Mesendoderm (in vitro differentiated cells): ENCODE data around the gene SFXN2.
A peak's percentile ranks its signal among the peaks of the same experiment; 100 is the strongest.

Experiments
- DNase-seq: peaks from one replicate; pipeline ENCODE4 v3.0.0; 2013
- H2AK5ac ChIP-seq: 2 replicates; pipeline ENCODE4 v1.6.1; 2013; ENCODE audit warnings: low read length, inconsistent platforms
- H2BK120ac ChIP-seq: 2 replicates; pipeline ENCODE4 v1.6.1; 2013; ENCODE audit warnings: low read depth, mild to moderate bottlenecking, low read length, moderate library complexity, mixed read lengths
- H2BK15ac ChIP-seq: replicated peaks from 2 replicates; pipeline ENCODE4 v1.6.1; 2013; ENCODE audit warnings: low read depth, mild to moderate bottlenecking, moderate library complexity
- H2BK5ac ChIP-seq: 2 replicates; pipeline ENCODE4 v1.6.1; 2013; ENCODE audit warnings: low read length, inconsistent platforms
- H3K18ac ChIP-seq: 2 replicates; pipeline ENCODE4 v1.6.1; 2013; ENCODE audit warnings: mild to moderate bottlenecking, low read length, mixed read lengths
- H3K23ac ChIP-seq: one replicate; pipeline ENCODE4 v1.6.1; 2013; ENCODE audit warnings: low read length
- H3K27ac ChIP-seq: 2 replicates; pipeline ENCODE4 v1.5.1; 2013; ENCODE audit warnings: low read depth, mild to moderate bottlenecking, inconsistent platforms, low read length, moderate library complexity
- H3K27me3 ChIP-seq: 2 replicates; pipeline ENCODE4 v1.6.1; 2013; ENCODE audit warnings: low read length, control low read depth, mild to moderate bottlenecking, inconsistent platforms; ENCODE audit not compliant: insufficient read depth, poor library complexity
- H3K36me3 ChIP-seq: 2 replicates; pipeline ENCODE4 v1.6.1; 2013; ENCODE audit warnings: low read length, inconsistent platforms; ENCODE audit not compliant: control insufficient read depth, insufficient read depth
- H3K4ac ChIP-seq: one replicate; pipeline ENCODE4 v1.6.1; 2013; ENCODE audit warnings: low read depth, mild to moderate bottlenecking, low read length, moderate library complexity
- H3K4me1 ChIP-seq: 2 replicates; pipeline ENCODE4 v1.6.1; 2013; ENCODE audit warnings: low read depth, low read length, inconsistent platforms; ENCODE audit not compliant: control insufficient read depth
- H3K4me2 ChIP-seq: 2 replicates; pipeline ENCODE4 v1.6.1; 2013; ENCODE audit warnings: low read length
- H3K4me3 ChIP-seq: 2 replicates; pipeline ENCODE4 v1.5.1; 2013; ENCODE audit warnings: mild to moderate bottlenecking, low read length
- H3K56ac ChIP-seq: one replicate; pipeline ENCODE4 v1.6.1; 2013; ENCODE audit warnings: low read length
- H3K79me1 ChIP-seq: 2 replicates; pipeline ENCODE4 v1.6.1; 2013; ENCODE audit warnings: low read length, inconsistent platforms
- H3K79me2 ChIP-seq: 2 replicates; pipeline ENCODE4 v1.6.1; 2013; ENCODE audit warnings: mild to moderate bottlenecking, low read length; ENCODE audit not compliant: control insufficient read depth, insufficient read depth
- H3K9ac ChIP-seq: 2 replicates; pipeline ENCODE4 v1.6.1; 2013; ENCODE audit warnings: low read length, inconsistent platforms
- H4K5ac ChIP-seq: one replicate; pipeline ENCODE4 v1.6.1; 2013; ENCODE audit warnings: low read length
- H4K8ac ChIP-seq: one replicate; pipeline ENCODE4 v1.6.1; 2013; ENCODE audit warnings: low read depth, mild to moderate bottlenecking, control low read depth, low read length, moderate library complexity
- WGBS: extraction: QIAGEN DNeasy Blood & Tissue Kit; methylation state at CpG from one replicate; pipeline ENCODE4 v1.1.7; 2013; ENCODE audit warnings: low lambda C conversion rate, missing lambda C conversion rate; ENCODE audit not compliant: insufficient coverage; ENCODE audit errors: extremely low coverage; 5-methylcytosine and 5-hydroxymethylcytosine counted together

The SFXN2 gene

DNA sequence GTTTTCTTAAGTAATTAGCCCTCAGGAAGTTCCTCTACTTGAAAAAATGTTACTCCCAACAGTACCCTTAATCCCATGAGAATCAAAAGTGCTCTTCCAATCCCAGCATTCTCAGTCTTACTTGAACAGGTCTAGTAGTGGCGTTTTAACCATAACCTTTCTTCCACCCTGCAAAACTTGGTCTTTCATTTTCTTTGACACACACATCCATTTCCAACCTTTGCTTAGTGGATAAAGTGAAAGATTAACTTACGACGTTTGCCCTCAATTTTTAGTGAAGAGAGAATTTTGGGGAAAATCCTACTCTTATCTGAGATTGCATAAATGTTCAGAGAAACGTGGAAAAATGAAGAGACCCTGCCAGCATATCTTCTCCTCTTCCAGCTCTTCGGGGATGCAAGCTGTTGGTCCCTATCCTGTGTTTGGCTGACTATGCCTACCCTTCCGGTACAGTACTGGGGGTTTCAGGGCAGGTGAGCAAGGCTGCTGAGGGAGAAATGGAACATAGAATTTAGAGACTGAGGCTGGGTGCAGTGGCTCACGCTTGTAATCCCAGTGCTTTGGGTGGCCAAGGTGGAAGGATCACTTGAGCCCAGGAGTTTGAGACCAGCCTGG lies 48.1 kb downstream of the SFXN2 start:
- H4K8ac ChIP-seq: no peak overlapping the region
- no peak for DNase-seq
- H3K23ac ChIP-seq: no peak overlapping the region
- peaks cover 2% of the 10 kb centered on the region for H3K79me1 ChIP-seq
- no CpG with 5 or more reads among the region's 7 CpGs for WGBS
- H2AK5ac ChIP-seq: no peak overlapping the region
- H2BK15ac ChIP-seq: no peak overlapping the region
- no peak overlapping the region for H4K5ac ChIP-seq
- H3K79me2 ChIP-seq: no peaks in the 10 kb centered on the region
- H3K18ac ChIP-seq: no peak overlapping the region
- H3K27ac ChIP-seq: no peak overlapping the region
- H3K4ac ChIP-seq: no peak overlapping the region
- peak overlapping the region; percentile 12 for H3K56ac ChIP-seq
- H2BK5ac ChIP-seq: no peak overlapping the region
- no peaks in the 10 kb centered on the region for H3K36me3 ChIP-seq
- no peaks in the 10 kb centered on the region for H3K27me3 ChIP-seq
- no peaks in the 10 kb centered on the region for H3K4me1 ChIP-seq
- H3K9ac ChIP-seq: no peak overlapping the region
- no peak overlapping the region for H3K4me2 ChIP-seq
- no peak overlapping the region for H2BK120ac ChIP-seq
- H3K4me3 ChIP-seq: no peak overlapping the region

GRCh38 chr10:102763037-102763607 lies 48.7 kb downstream of the SFXN2 start:
- H2BK5ac ChIP-seq: no peak overlapping the region
- no peak overlapping the region for H4K8ac ChIP-seq
- H3K18ac ChIP-seq: no peak overlapping the region
- peak overlapping the region; percentile 12 for H3K56ac ChIP-seq
- no CpG with 5 or more reads among the region's 7 CpGs for WGBS
- H3K27ac ChIP-seq: no peak overlapping the region
- no peak overlapping the region for H2BK120ac ChIP-seq
- H3K4me2 ChIP-seq: no peak overlapping the region
- no peak overlapping the region for H3K23ac ChIP-seq
- peak; percentile 79 for DNase-seq
- H4K5ac ChIP-seq: no peak overlapping the region
- no peaks in the 10 kb centered on the region for H3K4me1 ChIP-seq
- no peaks in the 10 kb centered on the region for H3K27me3 ChIP-seq
- H3K79me1 ChIP-seq: peaks cover 2% of the 10 kb centered on the region
- no peak overlapping the region for H2BK15ac ChIP-seq
- no peak overlapping the region for H3K4me3 ChIP-seq
- H2AK5ac ChIP-seq: no peak overlapping the region
- no peaks in the 10 kb centered on the region for H3K79me2 ChIP-seq
- no peak overlapping the region for H3K4ac ChIP-seq
- no peaks in the 10 kb centered on the region for H3K36me3 ChIP-seq
- H3K9ac ChIP-seq: no peak overlapping the region

GRCh38 chr10:102764470-102765161 lies 50.2 kb downstream of the SFXN2 start:
- H3K56ac ChIP-seq: no peak overlapping the region
- no peaks in the 10 kb centered on the region for H3K79me2 ChIP-seq
- H3K9ac ChIP-seq: no peak overlapping the region
- H2AK5ac ChIP-seq: no peak overlapping the region
- H3K27me3 ChIP-seq: no peaks in the 10 kb centered on the region
- H3K4me1 ChIP-seq: no peaks in the 10 kb centered on the region
- no peak overlapping the region for H3K23ac ChIP-seq
- WGBS: no CpG with 5 or more reads among the region's 6 CpGs
- no peak for DNase-seq
- no peak overlapping the region for H2BK5ac ChIP-seq
- no peak overlapping the region for H2BK15ac ChIP-seq
- no peak overlapping the region for H3K27ac ChIP-seq
- no peaks in the 10 kb centered on the region for H3K36me3 ChIP-seq
- no peak overlapping the region for H4K8ac ChIP-seq
- no peak overlapping the region for H3K4ac ChIP-seq
- H3K4me3 ChIP-seq: no peak overlapping the region
- H3K4me2 ChIP-seq: no peak overlapping the region
- H3K18ac ChIP-seq: no peak overlapping the region
- no peak overlapping the region for H2BK120ac ChIP-seq
- H3K79me1 ChIP-seq: peaks cover 2% of the 10 kb centered on the region
- H4K5ac ChIP-seq: no peak overlapping the region

DNA sequence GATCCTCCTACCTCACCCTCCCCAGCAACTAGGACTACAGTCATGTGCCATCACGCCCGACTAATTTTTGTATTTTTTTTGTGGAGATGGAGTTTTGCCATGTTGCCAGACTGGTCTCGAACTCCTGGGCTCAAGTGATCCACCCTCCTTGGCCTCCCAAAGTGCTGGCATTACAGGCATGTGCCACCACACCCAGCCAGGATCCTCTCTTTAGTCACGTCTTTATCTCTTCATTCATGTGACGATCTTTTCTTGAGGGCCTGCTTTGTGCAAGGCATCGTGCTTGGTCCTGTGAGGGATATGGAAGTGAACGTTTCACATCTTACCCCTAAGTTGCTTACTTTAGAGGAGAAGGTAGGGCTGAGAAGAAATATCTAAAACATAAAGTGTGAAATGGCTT lies 50.9 kb downstream of the SFXN2 start:
- no peak overlapping the region for H3K23ac ChIP-seq
- no peak overlapping the region for H3K56ac ChIP-seq
- H3K9ac ChIP-seq: no peak overlapping the region
- H3K36me3 ChIP-seq: no peaks in the 10 kb centered on the region
- DNase-seq: no peak
- no peaks in the 10 kb centered on the region for H3K27me3 ChIP-seq
- H4K8ac ChIP-seq: no peak overlapping the region
- H2BK15ac ChIP-seq: no peak overlapping the region
- no peak overlapping the region for H4K5ac ChIP-seq
- H3K79me1 ChIP-seq: peaks cover 2% of the 10 kb centered on the region
- no peak overlapping the region for H3K27ac ChIP-seq
- H3K79me2 ChIP-seq: no peaks in the 10 kb centered on the region
- no peak overlapping the region for H2BK5ac ChIP-seq
- H3K4me1 ChIP-seq: peaks cover under 1% of the 10 kb centered on the region
- H2AK5ac ChIP-seq: no peak overlapping the region
- no peak overlapping the region for H2BK120ac ChIP-seq
- no peak overlapping the region for H3K18ac ChIP-seq
- H3K4ac ChIP-seq: no peak overlapping the region
- WGBS: no CpG with 5 or more reads among the region's 7 CpGs
- H3K4me3 ChIP-seq: no peak overlapping the region
- H3K4me2 ChIP-seq: no peak overlapping the region

GRCh38 chr10:102767428-102768160 lies 53.2 kb downstream of the SFXN2 start:
- Histone ChIP-seq H3K9ac (no peak overlapping the region), H3K18ac (no peak overlapping the region), H3K4me3 (no peak overlapping the region), H3K4me2 (no peak overlapping the region), H2AK5ac (no peak overlapping the region), H2BK120ac (no peak overlapping the region), H3K23ac (no peak overlapping the region), H3K4me1 (peaks cover 2% of the 10 kb centered on the region), H3K79me1 (peaks cover 2% of the 10 kb centered on the region), H3K27ac (no peak overlapping the region), H2BK5ac (no peak overlapping the region), H3K36me3 (no peaks in the 10 kb centered on the region), H3K79me2 (no peaks in the 10 kb centered on the region), H4K8ac (no peak overlapping the region), H3K27me3 (no peaks in the 10 kb centered on the region), H3K56ac (no peak overlapping the region), H2BK15ac (no peak overlapping the region), H4K5ac (no peak overlapping the region), H3K4ac (no peak overlapping the region)
- WGBS: no CpG with 5 or more reads among the region's 9 CpGs
- DNase-seq: no peak
